ENCODE data around the gene NPR1. TPM values are rescaled to one million over a fixed set of nuclear protein-coding genes. Genes with fewer than 3 reads are reported as not detected.
A peak's percentile ranks its signal among the peaks of the same experiment; 100 is the strongest.

NPR1 gene
- total and polyA plus RNA-seq, 2 of the 13 experiments (the other 11 are each of a cell fraction or from before 2014, with no cell fraction given) = not detected

DNA sequence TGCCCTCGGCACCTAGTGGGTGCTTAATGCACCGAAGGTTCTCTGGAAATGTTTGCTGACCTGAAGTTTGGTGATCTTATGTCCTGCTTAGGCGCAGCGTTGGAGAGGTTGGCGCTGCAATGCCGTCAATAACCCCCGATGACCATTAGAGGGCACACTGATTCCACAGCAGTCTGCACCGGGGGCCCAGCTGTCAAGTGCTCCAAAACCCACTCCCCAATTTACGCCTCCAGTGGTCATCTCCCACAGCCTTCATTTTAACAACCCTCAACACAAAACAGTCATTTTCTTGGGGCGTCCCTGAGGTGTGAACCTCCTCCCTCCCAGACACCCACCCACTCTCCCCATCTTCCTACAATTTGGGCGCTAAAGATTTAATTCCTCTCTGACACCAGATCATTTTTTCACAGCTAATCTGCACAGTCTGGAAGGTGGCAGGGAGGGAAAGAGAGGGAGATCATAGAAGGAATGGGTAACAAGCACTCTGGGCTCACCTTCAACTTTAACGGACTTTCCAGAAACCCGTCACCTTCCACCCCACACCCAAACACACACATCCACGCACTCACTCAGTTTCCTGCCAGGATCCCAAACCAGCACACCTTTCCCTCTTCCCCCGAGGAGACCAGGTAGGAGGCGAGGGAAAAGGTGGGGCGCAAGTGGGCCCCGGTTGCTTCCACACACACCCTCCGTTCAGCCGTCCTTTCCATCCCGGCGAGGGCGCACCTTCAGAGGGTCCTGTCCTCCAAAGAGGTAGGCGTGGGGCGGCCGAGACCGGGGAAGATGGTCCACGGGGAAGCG is 570 bp upstream of the NPR1 start (continued):
- TF ChIP-seq CHD4 (IDR thresholded peaks at IDR 0.05; ENCODE audit: borderline replicate concordance, low read length) = no peak
- TF ChIP-seq, protein P1, sequence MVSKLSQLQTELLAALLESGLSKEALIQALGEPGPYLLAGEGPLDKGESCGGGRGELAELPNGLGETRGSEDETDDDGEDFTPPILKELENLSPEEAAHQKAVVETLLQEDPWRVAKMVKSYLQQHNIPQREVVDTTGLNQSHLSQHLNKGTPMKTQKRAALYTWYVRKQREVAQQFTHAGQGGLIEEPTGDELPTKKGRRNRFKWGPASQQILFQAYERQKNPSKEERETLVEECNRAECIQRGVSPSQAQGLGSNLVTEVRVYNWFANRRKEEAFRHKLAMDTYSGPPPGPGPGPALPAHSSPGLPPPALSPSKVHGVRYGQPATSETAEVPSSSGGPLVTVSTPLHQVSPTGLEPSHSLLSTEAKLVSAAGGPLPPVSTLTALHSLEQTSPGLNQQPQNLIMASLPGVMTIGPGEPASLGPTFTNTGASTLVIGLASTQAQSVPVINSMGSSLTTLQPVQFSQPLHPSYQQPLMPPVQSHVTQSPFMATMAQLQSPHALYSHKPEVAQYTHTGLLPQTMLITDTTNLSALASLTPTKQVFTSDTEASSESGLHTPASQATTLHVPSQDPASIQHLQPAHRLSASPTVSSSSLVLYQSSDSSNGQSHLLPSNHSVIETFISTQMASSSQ (IDR thresholded peaks at IDR 0.05; ENCODE audit: low read depth) = no peak
- TF ChIP-seq, protein P1 (CRISPR knock-in tag; IDR thresholded peaks at IDR 0.05; ENCODE audit: borderline replicate concordance) = no peak
- TF ChIP-seq ISX (CRISPR knock-in tag; conservative IDR thresholded peaks at IDR 0.05) = no peak
- no peak for TF ChIP-seq ZFP36 (IDR thresholded peaks at IDR 0.05; ENCODE audit: borderline replicate concordance, low read depth, low read length, partially characterized antibody)
- peak; percentile 83 for TF ChIP-seq SMC3 (IDR thresholded peaks at IDR 0.05; ENCODE audit: low read length)
- TF ChIP-seq MXI1 (IDR thresholded peaks at IDR 0.05; ENCODE audit: borderline replicate concordance, low read depth, low read length) = no peak
- no peak for TF ChIP-seq ZEB1 (IDR thresholded peaks at IDR 0.05; ENCODE audit: insufficient replicate concordance, low read depth)
- TF ChIP-seq, protein P2, sequence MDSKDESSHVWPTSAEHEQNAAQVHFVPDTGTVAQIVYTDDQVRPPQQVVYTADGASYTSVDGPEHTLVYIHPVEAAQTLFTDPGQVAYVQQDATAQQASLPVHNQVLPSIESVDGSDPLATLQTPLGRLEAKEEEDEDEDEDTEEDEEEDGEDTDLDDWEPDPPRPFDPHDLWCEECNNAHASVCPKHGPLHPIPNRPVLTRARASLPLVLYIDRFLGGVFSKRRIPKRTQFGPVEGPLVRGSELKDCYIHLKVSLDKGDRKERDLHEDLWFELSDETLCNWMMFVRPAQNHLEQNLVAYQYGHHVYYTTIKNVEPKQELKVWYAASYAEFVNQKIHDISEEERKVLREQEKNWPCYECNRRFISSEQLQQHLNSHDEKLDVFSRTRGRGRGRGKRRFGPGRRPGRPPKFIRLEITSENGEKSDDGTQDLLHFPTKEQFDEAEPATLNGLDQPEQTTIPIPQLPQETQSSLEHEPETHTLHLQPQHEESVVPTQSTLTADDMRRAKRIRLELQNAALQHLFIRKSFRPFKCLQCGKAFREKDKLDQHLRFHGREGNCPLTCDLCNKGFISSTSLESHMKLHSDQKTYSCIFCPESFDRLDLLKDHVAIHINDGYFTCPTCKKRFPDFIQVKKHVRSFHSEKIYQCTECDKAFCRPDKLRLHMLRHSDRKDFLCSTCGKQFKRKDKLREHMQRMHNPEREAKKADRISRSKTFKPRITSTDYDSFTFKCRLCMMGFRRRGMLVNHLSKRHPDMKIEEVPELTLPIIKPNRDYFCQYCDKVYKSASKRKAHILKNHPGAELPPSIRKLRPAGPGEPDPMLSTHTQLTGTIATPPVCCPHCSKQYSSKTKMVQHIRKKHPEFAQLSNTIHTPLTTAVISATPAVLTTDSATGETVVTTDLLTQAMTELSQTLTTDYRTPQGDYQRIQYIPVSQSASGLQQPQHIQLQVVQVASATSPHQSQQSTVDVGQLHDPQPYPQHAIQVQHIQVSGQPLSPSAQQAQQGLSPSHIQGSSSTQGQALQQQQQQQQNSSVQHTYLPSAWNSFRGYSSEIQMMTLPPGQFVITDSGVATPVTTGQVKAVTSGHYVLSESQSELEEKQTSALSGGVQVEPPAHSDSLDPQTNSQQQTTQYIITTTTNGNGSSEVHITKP (CRISPR knock-in tag; IDR thresholded peaks at IDR 0.05; ENCODE audit: low read depth) = no peak
- TF ChIP-seq, protein P3, sequence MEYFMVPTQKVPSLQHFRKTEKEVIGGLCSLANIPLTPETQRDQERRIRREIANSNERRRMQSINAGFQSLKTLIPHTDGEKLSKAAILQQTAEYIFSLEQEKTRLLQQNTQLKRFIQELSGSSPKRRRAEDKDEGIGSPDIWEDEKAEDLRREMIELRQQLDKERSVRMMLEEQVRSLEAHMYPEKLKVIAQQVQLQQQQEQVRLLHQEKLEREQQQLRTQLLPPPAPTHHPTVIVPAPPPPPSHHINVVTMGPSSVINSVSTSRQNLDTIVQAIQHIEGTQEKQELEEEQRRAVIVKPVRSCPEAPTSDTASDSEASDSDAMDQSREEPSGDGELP (IDR thresholded peaks at IDR 0.05; ENCODE audit: borderline replicate concordance, low read depth) = peak; percentile 51; the same call in 1 of the 2 replicates
- TF ChIP-seq POGZ (CRISPR knock-in tag; IDR thresholded peaks at IDR 0.05) = no peak
- TF ChIP-seq ZMAT3 (CRISPR knock-in tag; conservative IDR thresholded peaks at IDR 0.05) = no peak
- TF ChIP-seq ZNF282 (IDR thresholded peaks at IDR 0.05; ENCODE audit: partially characterized antibody) = no peak
- no peak for TF ChIP-seq NFKBIZ (CRISPR knock-in tag; IDR thresholded peaks at IDR 0.05)
- TF ChIP-seq ZNF891 (CRISPR knock-in tag; IDR thresholded peaks at IDR 0.05) = 0 out of 2 replicates have a peak, but pooled peaks have one; percentile 6
- TF ChIP-seq ZNF484 (CRISPR knock-in tag; IDR thresholded peaks at IDR 0.05; ENCODE audit: borderline replicate concordance, low read depth) = no peak
- TF ChIP-seq, protein P4, sequence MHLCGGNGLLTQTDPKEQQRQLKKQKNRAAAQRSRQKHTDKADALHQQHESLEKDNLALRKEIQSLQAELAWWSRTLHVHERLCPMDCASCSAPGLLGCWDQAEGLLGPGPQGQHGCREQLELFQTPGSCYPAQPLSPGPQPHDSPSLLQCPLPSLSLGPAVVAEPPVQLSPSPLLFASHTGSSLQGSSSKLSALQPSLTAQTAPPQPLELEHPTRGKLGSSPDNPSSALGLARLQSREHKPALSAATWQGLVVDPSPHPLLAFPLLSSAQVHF (CRISPR knock-in tag; IDR thresholded peaks at IDR 0.05) = no peak
- TF ChIP-seq TBP (CRISPR knock-in tag; IDR thresholded peaks at IDR 0.05) = no peak
- TF ChIP-seq KDM5A (IDR thresholded peaks at IDR 0.05; ENCODE audit: borderline replicate concordance, low read length) = no peak
- TF ChIP-seq ZNF543 (CRISPR knock-in tag; IDR thresholded peaks at IDR 0.05) = no peak
- TF ChIP-seq, protein P5, sequence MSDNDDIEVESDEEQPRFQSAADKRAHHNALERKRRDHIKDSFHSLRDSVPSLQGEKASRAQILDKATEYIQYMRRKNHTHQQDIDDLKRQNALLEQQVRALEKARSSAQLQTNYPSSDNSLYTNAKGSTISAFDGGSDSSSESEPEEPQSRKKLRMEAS (IDR thresholded peaks at IDR 0.05) = no peak

Data from HepG2 (cell line).